Caco-2 (cell line): Measurements from ENCODE around the gene CACNA1D. TPM values are rescaled to one million over a fixed set of nuclear protein-coding genes. Genes with fewer than 3 reads are reported as not detected.

Source experiments
- BruUV-seq: library from RNA; stranded (reverse); fragments of 400-500 nt; replicated peaks from 2 replicates; lab custom pipeline; 2021; lab: Mats Ljungman, UMichigan
- CTCF ChIA-PET: fragments of 300-600 bp; sonication (Branson Sonifier 250); formaldehyde crosslinking; loops from one replicate; lab custom pipeline; 2022; ENCODE audit warnings: antibody characterized with exemption; lab: Charles Lee
- POLR2A ChIA-PET: fragments of 300-600 bp; sonication (Branson Sonifier 250); formaldehyde crosslinking; loops from one replicate; lab custom pipeline; 2022; ENCODE audit warnings: antibody characterized with exemption; lab: Charles Lee
- DNase-seq, 2 experiments: peaks; one replicate each; pipeline versions ENCODE4 v3.0.0 to v3.0.0-alpha.2; 2020 to 2022
- H3K27me3 ChIP-seq: replicated peaks from 2 replicates; pipeline ENCODE4 v1.6.0; 2011; ENCODE audit warnings: low read length; ENCODE audit not compliant: control insufficient read depth, insufficient read depth
- H3K36me3 ChIP-seq: 2 replicates; pipeline ENCODE4 v1.5.1; 2011; ENCODE audit warnings: low read length; ENCODE audit not compliant: control insufficient read depth, insufficient read depth
- H3K4me1 ChIP-seq: fragments of 250-450 bp; sonication (Bioruptor Pico); 2 replicates; pipeline ENCODE4 v1.5.1; 2020; ENCODE audit warnings: mild to moderate bottlenecking
- H3K4me3 ChIP-seq: 2 replicates; pipeline ENCODE4 v1.5.1; 2011; ENCODE audit warnings: low read depth, mild to moderate bottlenecking, control low read depth, low read length
- H3K9me3 ChIP-seq: fragments of 250-450 bp; sonication (Bioruptor Pico); 2 replicates; pipeline ENCODE4 v1.5.1; 2020; ENCODE audit warnings: mild to moderate bottlenecking, moderate library complexity
- H3K27ac Mint-ChIP-seq: one replicate; pipeline ENCODE4 v1.8.0; 2022; ENCODE audit warnings: mixed read lengths; ENCODE audit not compliant: unreplicated experiment
- H3K27me3 Mint-ChIP-seq: one replicate; pipeline ENCODE4 v1.8.0; 2022; ENCODE audit warnings: mixed read lengths; ENCODE audit not compliant: insufficient read depth, unreplicated experiment
- H3K36me3 Mint-ChIP-seq: one replicate; pipeline ENCODE4 v1.8.0; 2022; ENCODE audit warnings: mild to moderate bottlenecking, mixed read lengths; ENCODE audit not compliant: insufficient read depth, unreplicated experiment
- H3K4me1 Mint-ChIP-seq: one replicate; pipeline ENCODE4 v1.8.0; 2022; ENCODE audit warnings: low read depth, mixed read lengths; ENCODE audit not compliant: unreplicated experiment
- H3K4me3 Mint-ChIP-seq: one replicate; pipeline ENCODE4 v1.8.0; 2022; ENCODE audit warnings: mild to moderate bottlenecking, moderate library complexity, mixed read lengths; ENCODE audit not compliant: unreplicated experiment
- H3K9me3 Mint-ChIP-seq: one replicate; pipeline ENCODE4 v1.8.0; 2022; ENCODE audit warnings: mixed read lengths; ENCODE audit not compliant: unreplicated experiment
- CTCF ChIP-seq, 2 experiments: fragments of 200-600 bp in 1 of 2; IDR thresholded peaks; 1 replicate in 1 of 2; 2 replicates in 1 of 2; pipeline versions ENCODE4 v1.5.1 to v1.8.0; 2011 to 2022; ENCODE audit warnings: antibody characterized with exemption in 1 of 2, control low read depth in 1 of 2, inconsistent platforms in 1 of 2, low read depth in 1 of 2, low read length in 1 of 2, mild to moderate bottlenecking in 1 of 2, moderate library complexity in 1 of 2; ENCODE audit not compliant: insufficient read depth in 1 of 2, severe bottlenecking in 1 of 2, unreplicated experiment in 1 of 2
- intact Hi-C: fragments of 100-400 bp; cut with micrococcal nuclease; formaldehyde crosslinking; loops from one replicate; pipeline ENCODE4 v1.10.0; 2022; ENCODE audit not compliant: unreplicated experiment
- total RNA-seq: library from RNA; stranded (reverse); gene quantifications from 2 replicates; pipeline ENCODE4 v1.2.3, GENCODE V29; 2022

CACNA1D gene
- total RNA-seq, 1 experiment from 2014 or later = 13.3 TPM

GRCh38 chr3:53516339-53516738 is 21.9 kb downstream of the CACNA1D start:
- ChIA-PET POLR2A (no interaction called here), CTCF (no interaction called here)
- no peak for DNase-seq
- H3K4me3 ChIP-seq = no peak overlapping the region
- Mint-ChIP-seq H3K4me3 (no peak overlapping the region), H3K9me3 (no peaks in the 10 kb centered on the region), H3K27ac (no peak overlapping the region), H3K27me3 (no peaks in the 10 kb centered on the region), H3K36me3 (no peaks in the 10 kb centered on the region), H3K4me1 (no peaks in the 10 kb centered on the region)
- no TSS peak for BruUV-seq
- H3K27me3 ChIP-seq = no peaks in the 10 kb centered on the region
- no peaks in the 10 kb centered on the region; the same call in 1 of the 2 replicates for H3K36me3 ChIP-seq
- H3K4me1 ChIP-seq = no peaks in the 10 kb centered on the region
- H3K9me3 ChIP-seq = no peaks in the 10 kb centered on the region
- intact Hi-C loops = no loop called here
- TF ChIP-seq CTCF (IDR thresholded peaks at IDR 0.05; ENCODE audit: insufficient read depth in 1 of 2, low read depth in 1 of 2, low read length in 1 of 2, severe bottlenecking in 1 of 2, unreplicated experiment in 1 of 2) = no peak

- BruUV-seq = no TSS peak
- POLR2A ChIA-PET = no interaction called here
Observed at GRCh38 chr3:53518495-53518981, 24.1 kb downstream of the CACNA1D start.

GRCh38 chr3:53519065-53519709 is 24.8 kb downstream of the CACNA1D start:
- no peak for DNase-seq
- ChIA-PET CTCF (no interaction called here), POLR2A (no interaction called here)
- Histone ChIP-seq H3K36me3 (no peaks in the 10 kb centered on the region; the same call in 1 of the 2 replicates), H3K27me3 (no peaks in the 10 kb centered on the region), H3K4me3 (no peak overlapping the region), H3K4me1 (no peaks in the 10 kb centered on the region), H3K9me3 (no peaks in the 10 kb centered on the region)
- Mint-ChIP-seq H3K27me3 (no peaks in the 10 kb centered on the region), H3K4me3 (no peak overlapping the region), H3K9me3 (no peaks in the 10 kb centered on the region), H3K36me3 (no peaks in the 10 kb centered on the region), H3K4me1 (no peaks in the 10 kb centered on the region), H3K27ac (no peak overlapping the region)
- intact Hi-C loops = no loop called here
- no TSS peak for BruUV-seq
- TF ChIP-seq CTCF (IDR thresholded peaks at IDR 0.05; ENCODE audit: insufficient read depth in 1 of 2, low read depth in 1 of 2, low read length in 1 of 2, severe bottlenecking in 1 of 2, unreplicated experiment in 1 of 2) = no peak

More at GRCh38 chr3:53518495-53518981, 24.1 kb downstream of the CACNA1D start:
- Histone ChIP-seq H3K36me3 (no peaks in the 10 kb centered on the region; the same call in 1 of the 2 replicates), H3K4me1 (no peaks in the 10 kb centered on the region), H3K27me3 (no peaks in the 10 kb centered on the region), H3K9me3 (no peaks in the 10 kb centered on the region), H3K4me3 (no peak overlapping the region)
- CTCF ChIA-PET = no interaction called here
- no peaks in the 10 kb centered on the region for H3K4me1 Mint-ChIP-seq
- TF ChIP-seq CTCF (IDR thresholded peaks at IDR 0.05; ENCODE audit: insufficient read depth in 1 of 2, low read depth in 1 of 2, low read length in 1 of 2, severe bottlenecking in 1 of 2, unreplicated experiment in 1 of 2) = no peak
- no peaks in the 10 kb centered on the region for H3K27me3 Mint-ChIP-seq
- no peak for DNase-seq
- no peak overlapping the region for H3K27ac Mint-ChIP-seq
- H3K4me3 Mint-ChIP-seq = no peak overlapping the region
- H3K36me3 Mint-ChIP-seq = no peaks in the 10 kb centered on the region
- intact Hi-C loops = no loop called here
- H3K9me3 Mint-ChIP-seq = no peaks in the 10 kb centered on the region
